ENCODE results near the gene ADGRE1. TPM values are rescaled to one million over a fixed set of nuclear protein-coding genes. Genes with fewer than 3 reads are reported as not detected.

Gene ADGRE1
- total and polyA plus RNA-seq, 2 experiments from 2014 or later = not detected

DNA sequence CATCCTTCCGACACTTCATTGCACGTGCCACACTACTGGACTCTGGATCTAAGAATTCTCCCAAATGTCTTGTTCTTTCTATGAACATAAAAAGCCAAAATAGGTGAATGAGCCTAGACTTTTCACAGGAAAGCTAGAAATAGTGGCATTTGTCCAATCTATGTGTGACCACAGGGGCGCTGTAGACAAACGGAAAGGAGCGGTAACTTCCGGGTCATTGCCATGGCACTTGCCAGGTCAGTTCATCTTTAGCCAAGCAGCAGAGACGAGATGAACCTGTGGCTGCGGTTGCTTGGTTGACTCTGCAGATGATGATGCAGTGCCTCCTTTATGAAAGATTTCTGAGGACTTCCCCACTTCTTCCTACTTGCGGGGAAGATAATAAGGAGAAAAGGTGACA is 65.6 kb downstream of the ADGRE1 start:
- no peaks in the 10 kb centered on the region for H3K9me2 ChIP-seq (ENCODE audit: insufficient read depth)
- peaks cover 20% of the 10 kb centered on the region; the same call in 2 of the 3 replicates for H3K36me3 Mint-ChIP-seq (ENCODE audit: low read depth)
- H3K27ac ChIP-seq (ENCODE audit: low read depth) = no peak overlapping the region
- peaks cover 2% of the 10 kb centered on the region; the same call in 1 of the 2 replicates for H3K36me3 ChIP-seq (ENCODE audit: insufficient read depth)
- H3K4me1 Mint-ChIP-seq = no peaks in the 10 kb centered on the region
- no peaks in the 10 kb centered on the region for H4K20me1 ChIP-seq (replicated peaks; ENCODE audit: insufficient read depth)
- H3K27me3 ChIP-seq (ENCODE audit: insufficient read depth) = no peaks in the 10 kb centered on the region
- ATAC-seq = no peak
- H3K27me3 Mint-ChIP-seq (ENCODE audit: insufficient read depth, low read depth, poor library complexity) = peaks cover 3% of the 10 kb centered on the region
- no peak overlapping the region for H3K4me3 Mint-ChIP-seq
- no peak overlapping the region for H3K27ac Mint-ChIP-seq
- no peak overlapping the region for H2AFZ ChIP-seq
- no peaks in the 10 kb centered on the region for H3K4me1 ChIP-seq (ENCODE audit: insufficient read depth)
- peaks cover 32% of the 10 kb centered on the region for H3K9me3 Mint-ChIP-seq
- H3K4me2 ChIP-seq = no peak overlapping the region
- H3K79me2 ChIP-seq (replicated peaks; ENCODE audit: insufficient read depth) = no peaks in the 10 kb centered on the region
- TF ChIP-seq, protein P1, sequence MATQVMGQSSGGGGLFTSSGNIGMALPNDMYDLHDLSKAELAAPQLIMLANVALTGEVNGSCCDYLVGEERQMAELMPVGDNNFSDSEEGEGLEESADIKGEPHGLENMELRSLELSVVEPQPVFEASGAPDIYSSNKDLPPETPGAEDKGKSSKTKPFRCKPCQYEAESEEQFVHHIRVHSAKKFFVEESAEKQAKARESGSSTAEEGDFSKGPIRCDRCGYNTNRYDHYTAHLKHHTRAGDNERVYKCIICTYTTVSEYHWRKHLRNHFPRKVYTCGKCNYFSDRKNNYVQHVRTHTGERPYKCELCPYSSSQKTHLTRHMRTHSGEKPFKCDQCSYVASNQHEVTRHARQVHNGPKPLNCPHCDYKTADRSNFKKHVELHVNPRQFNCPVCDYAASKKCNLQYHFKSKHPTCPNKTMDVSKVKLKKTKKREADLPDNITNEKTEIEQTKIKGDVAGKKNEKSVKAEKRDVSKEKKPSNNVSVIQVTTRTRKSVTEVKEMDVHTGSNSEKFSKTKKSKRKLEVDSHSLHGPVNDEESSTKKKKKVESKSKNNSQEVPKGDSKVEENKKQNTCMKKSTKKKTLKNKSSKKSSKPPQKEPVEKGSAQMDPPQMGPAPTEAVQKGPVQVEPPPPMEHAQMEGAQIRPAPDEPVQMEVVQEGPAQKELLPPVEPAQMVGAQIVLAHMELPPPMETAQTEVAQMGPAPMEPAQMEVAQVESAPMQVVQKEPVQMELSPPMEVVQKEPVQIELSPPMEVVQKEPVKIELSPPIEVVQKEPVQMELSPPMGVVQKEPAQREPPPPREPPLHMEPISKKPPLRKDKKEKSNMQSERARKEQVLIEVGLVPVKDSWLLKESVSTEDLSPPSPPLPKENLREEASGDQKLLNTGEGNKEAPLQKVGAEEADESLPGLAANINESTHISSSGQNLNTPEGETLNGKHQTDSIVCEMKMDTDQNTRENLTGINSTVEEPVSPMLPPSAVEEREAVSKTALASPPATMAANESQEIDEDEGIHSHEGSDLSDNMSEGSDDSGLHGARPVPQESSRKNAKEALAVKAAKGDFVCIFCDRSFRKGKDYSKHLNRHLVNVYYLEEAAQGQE (IDR thresholded peaks at IDR 0.05; ENCODE audit: unreplicated experiment) = no peak
- TF ChIP-seq ZNF114 (CRISPR knock-in tag; IDR thresholded peaks at IDR 0.05) (no peak), CREB1 (CRISPR knock-in tag; IDR thresholded peaks at IDR 0.05; ENCODE audit: low read depth) (no peak), ZNF331 (CRISPR knock-in tag; IDR thresholded peaks at IDR 0.05; ENCODE audit: low read depth) (no peak), EZH2phosphoT487 (IDR thresholded peaks at IDR 0.05; ENCODE audit: unreplicated experiment) (no peak)
- no peaks in the 10 kb centered on the region for H3F3A ChIP-seq (replicated peaks; ENCODE audit: low read depth)
- DNase-seq (ENCODE audit: low spot score) = no peak
- H3K4me3 ChIP-seq = no peak overlapping the region

DNA sequence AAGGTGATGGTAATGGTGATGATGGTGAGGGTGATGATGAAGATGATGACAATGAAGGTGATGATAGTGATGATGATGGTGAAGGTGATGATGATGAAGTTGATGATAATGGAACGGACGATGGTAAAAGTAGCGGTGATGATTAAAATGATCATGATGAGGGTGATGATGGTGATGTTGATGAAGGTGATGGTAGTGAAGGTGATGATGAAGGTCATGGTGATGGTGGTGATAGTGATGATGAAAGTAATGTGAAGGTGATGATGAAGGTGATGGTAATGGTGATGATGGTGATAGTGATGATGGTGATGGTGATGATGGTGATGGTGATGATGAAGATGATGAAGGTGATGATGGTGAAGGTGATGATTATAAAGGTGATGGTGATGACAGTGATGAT is 67.7 kb downstream of the ADGRE1 start:
- Mint-ChIP-seq H3K27ac (no peak overlapping the region), H3K4me1 (no peaks in the 10 kb centered on the region), H3K4me3 (no peak overlapping the region), H3K9me3 (peaks cover 15% of the 10 kb centered on the region), H3K27me3 (ENCODE audit: insufficient read depth, low read depth, poor library complexity) (peaks cover 2% of the 10 kb centered on the region), H3K36me3 (ENCODE audit: low read depth) (peaks cover 20% of the 10 kb centered on the region; the same call in 2 of the 3 replicates)
- H2AFZ ChIP-seq = no peak overlapping the region
- no peak for DNase-seq (ENCODE audit: low spot score)
- H3K4me2 ChIP-seq = no peak overlapping the region
- no peaks in the 10 kb centered on the region for H3F3A ChIP-seq (replicated peaks; ENCODE audit: low read depth)
- H3K27me3 ChIP-seq (ENCODE audit: insufficient read depth) = no peaks in the 10 kb centered on the region
- H3K4me3 ChIP-seq = no peak overlapping the region
- H3K4me1 ChIP-seq (ENCODE audit: insufficient read depth) = no peaks in the 10 kb centered on the region
- ATAC-seq = no peak
- H4K20me1 ChIP-seq (replicated peaks; ENCODE audit: insufficient read depth) = no peaks in the 10 kb centered on the region
- peaks cover 2% of the 10 kb centered on the region; the same call in 1 of the 2 replicates for H3K36me3 ChIP-seq (ENCODE audit: insufficient read depth)
- no peaks in the 10 kb centered on the region for H3K9me2 ChIP-seq (ENCODE audit: insufficient read depth)
- no peaks in the 10 kb centered on the region for H3K79me2 ChIP-seq (replicated peaks; ENCODE audit: insufficient read depth)
- H3K27ac ChIP-seq (ENCODE audit: low read depth) = no peak overlapping the region
- TF ChIP-seq JUNB (IDR thresholded peaks at IDR 0.05; ENCODE audit: unreplicated experiment) (no peak), POLR2AphosphoS5 (IDR thresholded peaks at IDR 0.05; ENCODE audit: low read depth) (no peak), EZH2 (IDR thresholded peaks at IDR 0.05; ENCODE audit: low read depth, unreplicated experiment) (no peak), STAT1 (IDR thresholded peaks at IDR 0.05; ENCODE audit: unreplicated experiment) (no peak), EZH2phosphoT487 (IDR thresholded peaks at IDR 0.05; ENCODE audit: unreplicated experiment) (no peak)
- TF ChIP-seq, protein P2, sequence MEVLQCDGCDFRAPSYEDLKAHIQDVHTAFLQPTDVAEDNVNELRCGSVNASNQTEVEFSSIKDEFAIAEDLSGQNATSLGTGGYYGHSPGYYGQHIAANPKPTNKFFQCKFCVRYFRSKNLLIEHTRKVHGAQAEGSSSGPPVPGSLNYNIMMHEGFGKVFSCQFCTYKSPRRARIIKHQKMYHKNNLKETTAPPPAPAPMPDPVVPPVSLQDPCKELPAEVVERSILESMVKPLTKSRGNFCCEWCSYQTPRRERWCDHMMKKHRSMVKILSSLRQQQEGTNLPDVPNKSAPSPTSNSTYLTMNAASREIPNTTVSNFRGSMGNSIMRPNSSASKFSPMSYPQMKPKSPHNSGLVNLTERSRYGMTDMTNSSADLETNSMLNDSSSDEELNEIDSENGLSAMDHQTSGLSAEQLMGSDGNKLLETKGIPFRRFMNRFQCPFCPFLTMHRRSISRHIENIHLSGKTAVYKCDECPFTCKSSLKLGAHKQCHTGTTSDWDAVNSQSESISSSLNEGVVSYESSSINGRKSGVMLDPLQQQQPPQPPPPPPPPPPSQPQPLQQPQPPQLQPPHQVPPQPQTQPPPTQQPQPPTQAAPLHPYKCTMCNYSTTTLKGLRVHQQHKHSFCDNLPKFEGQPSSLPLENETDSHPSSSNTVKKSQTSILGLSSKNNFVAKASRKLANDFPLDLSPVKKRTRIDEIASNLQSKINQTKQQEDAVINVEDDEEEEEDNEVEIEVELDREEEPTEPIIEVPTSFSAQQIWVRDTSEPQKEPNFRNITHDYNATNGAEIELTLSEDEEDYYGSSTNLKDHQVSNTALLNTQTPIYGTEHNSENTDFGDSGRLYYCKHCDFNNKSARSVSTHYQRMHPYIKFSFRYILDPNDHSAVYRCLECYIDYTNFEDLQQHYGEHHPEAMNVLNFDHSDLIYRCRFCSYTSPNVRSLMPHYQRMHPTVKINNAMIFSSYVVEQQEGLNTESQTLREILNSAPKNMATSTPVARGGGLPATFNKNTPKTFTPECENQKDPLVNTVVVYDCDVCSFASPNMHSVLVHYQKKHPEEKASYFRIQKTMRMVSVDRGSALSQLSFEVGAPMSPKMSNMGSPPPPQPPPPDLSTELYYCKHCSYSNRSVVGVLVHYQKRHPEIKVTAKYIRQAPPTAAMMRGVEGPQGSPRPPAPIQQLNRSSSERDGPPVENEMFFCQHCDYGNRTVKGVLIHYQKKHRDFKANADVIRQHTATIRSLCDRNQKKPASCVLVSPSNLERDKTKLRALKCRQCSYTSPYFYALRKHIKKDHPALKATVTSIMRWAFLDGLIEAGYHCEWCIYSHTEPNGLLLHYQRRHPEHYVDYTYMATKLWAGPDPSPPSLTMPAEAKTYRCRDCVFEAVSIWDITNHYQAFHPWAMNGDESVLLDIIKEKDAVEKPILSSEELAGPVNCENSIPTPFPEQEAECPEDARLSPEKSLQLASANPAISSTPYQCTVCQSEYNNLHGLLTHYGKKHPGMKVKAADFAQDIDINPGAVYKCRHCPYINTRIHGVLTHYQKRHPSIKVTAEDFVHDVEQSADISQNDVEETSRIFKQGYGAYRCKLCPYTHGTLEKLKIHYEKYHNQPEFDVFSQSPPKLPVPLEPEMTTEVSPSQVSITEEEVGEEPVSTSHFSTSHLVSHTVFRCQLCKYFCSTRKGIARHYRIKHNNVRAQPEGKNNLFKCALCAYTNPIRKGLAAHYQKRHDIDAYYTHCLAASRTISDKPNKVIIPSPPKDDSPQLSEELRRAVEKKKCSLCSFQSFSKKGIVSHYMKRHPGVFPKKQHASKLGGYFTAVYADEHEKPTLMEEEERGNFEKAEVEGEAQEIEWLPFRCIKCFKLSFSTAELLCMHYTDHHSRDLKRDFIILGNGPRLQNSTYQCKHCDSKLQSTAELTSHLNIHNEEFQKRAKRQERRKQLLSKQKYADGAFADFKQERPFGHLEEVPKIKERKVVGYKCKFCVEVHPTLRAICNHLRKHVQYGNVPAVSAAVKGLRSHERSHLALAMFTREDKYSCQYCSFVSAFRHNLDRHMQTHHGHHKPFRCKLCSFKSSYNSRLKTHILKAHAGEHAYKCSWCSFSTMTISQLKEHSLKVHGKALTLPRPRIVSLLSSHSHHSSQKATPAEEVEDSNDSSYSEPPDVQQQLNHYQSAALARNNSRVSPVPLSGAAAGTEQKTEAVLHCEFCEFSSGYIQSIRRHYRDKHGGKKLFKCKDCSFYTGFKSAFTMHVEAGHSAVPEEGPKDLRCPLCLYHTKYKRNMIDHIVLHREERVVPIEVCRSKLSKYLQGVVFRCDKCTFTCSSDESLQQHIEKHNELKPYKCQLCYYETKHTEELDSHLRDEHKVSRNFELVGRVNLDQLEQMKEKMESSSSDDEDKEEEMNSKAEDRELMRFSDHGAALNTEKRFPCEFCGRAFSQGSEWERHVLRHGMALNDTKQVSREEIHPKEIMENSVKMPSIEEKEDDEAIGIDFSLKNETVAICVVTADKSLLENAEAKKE (CRISPR knock-in tag; IDR thresholded peaks at IDR 0.05) = no peak
- TF ChIP-seq, protein P3, sequence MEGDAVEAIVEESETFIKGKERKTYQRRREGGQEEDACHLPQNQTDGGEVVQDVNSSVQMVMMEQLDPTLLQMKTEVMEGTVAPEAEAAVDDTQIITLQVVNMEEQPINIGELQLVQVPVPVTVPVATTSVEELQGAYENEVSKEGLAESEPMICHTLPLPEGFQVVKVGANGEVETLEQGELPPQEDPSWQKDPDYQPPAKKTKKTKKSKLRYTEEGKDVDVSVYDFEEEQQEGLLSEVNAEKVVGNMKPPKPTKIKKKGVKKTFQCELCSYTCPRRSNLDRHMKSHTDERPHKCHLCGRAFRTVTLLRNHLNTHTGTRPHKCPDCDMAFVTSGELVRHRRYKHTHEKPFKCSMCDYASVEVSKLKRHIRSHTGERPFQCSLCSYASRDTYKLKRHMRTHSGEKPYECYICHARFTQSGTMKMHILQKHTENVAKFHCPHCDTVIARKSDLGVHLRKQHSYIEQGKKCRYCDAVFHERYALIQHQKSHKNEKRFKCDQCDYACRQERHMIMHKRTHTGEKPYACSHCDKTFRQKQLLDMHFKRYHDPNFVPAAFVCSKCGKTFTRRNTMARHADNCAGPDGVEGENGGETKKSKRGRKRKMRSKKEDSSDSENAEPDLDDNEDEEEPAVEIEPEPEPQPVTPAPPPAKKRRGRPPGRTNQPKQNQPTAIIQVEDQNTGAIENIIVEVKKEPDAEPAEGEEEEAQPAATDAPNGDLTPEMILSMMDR (conservative IDR thresholded peaks at IDR 0.05; ENCODE audit: low read depth in 2 of 2) = no peak

Data from GM23338 (cell line).